ENCODE data around the gene ATP5F1A. TPM values are rescaled to one million over a fixed set of nuclear protein-coding genes. Genes with fewer than 3 reads are reported as not detected.
A peak's percentile ranks its signal among the peaks of the same experiment; 100 is the strongest.

ATP5F1A gene
- total and polyA plus RNA-seq, 2 experiments from 2014 or later: 609 to 931 TPM

GRCh38 chr18:46113751-46114150, 15.7 kb upstream of the ATP5F1A start:
- no peak overlapping the region for H3K4me2 ChIP-seq
- no peaks in the 10 kb centered on the region for H4K20me1 ChIP-seq (ENCODE audit: insufficient read depth, poor library complexity, severe bottlenecking)
- H3K27ac ChIP-seq: peak overlapping the region; percentile 20
- H3K9me2 ChIP-seq (replicated peaks; ENCODE audit: insufficient read depth): no peaks in the 10 kb centered on the region
- H3K4me3 ChIP-seq: no peak overlapping the region
- WGBS (ENCODE audit: low lambda C conversion rate, missing lambda C conversion rate): 75% methylated on average over 1 of the region's 1 CpG
- no peaks in the 10 kb centered on the region for H3K4me1 ChIP-seq (ENCODE audit: insufficient read depth)
- no peak overlapping the region for H2AFZ ChIP-seq
- no peaks in the 10 kb centered on the region for H3K27me3 ChIP-seq
- DNase-seq (ENCODE audit: low spot score): no peak
- H3K36me3 ChIP-seq (replicated peaks; ENCODE audit: insufficient read depth, low read depth): no peaks in the 10 kb centered on the region
- no peaks in the 10 kb centered on the region for H3K9me3 ChIP-seq (ENCODE audit: low read depth)
- H3K79me2 ChIP-seq: peaks cover 8% of the 10 kb centered on the region
- TF ChIP-seq EZH2phosphoT487 (IDR thresholded peaks at IDR 0.05; ENCODE audit: low read depth, severe bottlenecking, unreplicated experiment) (no peak), CTCF (IDR thresholded peaks at IDR 0.05; ENCODE audit: poor library complexity) (no peak), EZH2 (IDR thresholded peaks at IDR 0.05; ENCODE audit: borderline replicate concordance) (no peak)

DNA sequence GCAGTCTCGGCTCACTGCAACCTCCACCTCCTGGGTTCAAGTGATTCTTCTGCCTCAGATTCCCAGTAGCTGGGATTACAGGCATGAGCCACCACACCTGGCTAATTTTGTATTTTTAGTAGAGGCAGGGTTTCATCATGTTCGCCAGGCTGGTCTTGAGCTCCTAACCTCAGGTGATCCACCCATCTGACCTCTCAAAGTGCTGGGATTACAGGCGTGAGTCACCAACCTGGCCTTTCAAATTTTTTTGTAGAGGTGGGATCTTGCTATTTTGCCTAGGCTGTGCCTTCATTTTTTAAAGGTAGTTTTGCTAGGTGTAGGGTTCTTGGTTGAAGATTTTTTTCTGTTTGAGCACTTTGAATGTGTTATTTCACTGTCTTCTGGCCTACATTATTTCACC, 12.3 kb upstream of the ATP5F1A start:
- H2AFZ ChIP-seq: no peak overlapping the region
- no peaks in the 10 kb centered on the region for H3K36me3 ChIP-seq (replicated peaks; ENCODE audit: insufficient read depth, low read depth)
- no peaks in the 10 kb centered on the region for H3K9me2 ChIP-seq (replicated peaks; ENCODE audit: insufficient read depth)
- no peak overlapping the region for H3K4me2 ChIP-seq
- peaks cover 5% of the 10 kb centered on the region for H3K4me1 ChIP-seq (ENCODE audit: insufficient read depth)
- no peak overlapping the region for H3K4me3 ChIP-seq
- H3K9me3 ChIP-seq (ENCODE audit: low read depth): no peaks in the 10 kb centered on the region
- H3K79me2 ChIP-seq: peaks cover 29% of the 10 kb centered on the region
- DNase-seq (ENCODE audit: low spot score): no peak
- H4K20me1 ChIP-seq (ENCODE audit: insufficient read depth, poor library complexity, severe bottlenecking): no peaks in the 10 kb centered on the region
- WGBS (ENCODE audit: low lambda C conversion rate, missing lambda C conversion rate): 98% methylated on average over 3 of the region's 3 CpGs
- TF ChIP-seq EZH2phosphoT487 (IDR thresholded peaks at IDR 0.05; ENCODE audit: low read depth, severe bottlenecking, unreplicated experiment) (no peak), CTCF (IDR thresholded peaks at IDR 0.05; ENCODE audit: poor library complexity) (no peak), EZH2 (IDR thresholded peaks at IDR 0.05; ENCODE audit: borderline replicate concordance) (no peak)
- H3K27me3 ChIP-seq: no peaks in the 10 kb centered on the region
- H3K27ac ChIP-seq: no peak overlapping the region

DNA sequence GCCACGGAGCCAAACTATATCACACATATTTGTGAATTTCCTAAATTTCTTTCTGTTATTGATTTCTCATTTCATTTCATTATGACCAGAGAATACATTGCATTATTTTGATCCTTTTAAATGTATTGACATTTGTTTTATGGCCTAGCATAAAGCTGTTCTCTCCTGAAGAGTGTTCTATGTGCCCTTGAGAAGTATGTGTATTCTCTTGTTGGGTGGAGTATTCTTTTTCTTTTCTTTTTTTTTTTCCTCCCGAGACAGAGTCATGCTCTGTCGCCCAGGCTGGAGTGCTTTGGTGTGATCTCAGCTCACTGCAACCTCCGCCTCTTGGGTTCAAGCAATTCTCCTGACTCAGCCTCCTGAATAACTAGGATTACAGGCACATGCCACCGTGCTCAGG, 11.3 kb upstream of the ATP5F1A start:
- no peak for DNase-seq (ENCODE audit: low spot score)
- Histone ChIP-seq H3K4me1 (ENCODE audit: insufficient read depth) (peaks cover 5% of the 10 kb centered on the region), H3K4me3 (no peak overlapping the region), H3K27ac (no peak overlapping the region), H3K9me2 (replicated peaks; ENCODE audit: insufficient read depth) (no peaks in the 10 kb centered on the region), H3K4me2 (no peak overlapping the region), H4K20me1 (ENCODE audit: insufficient read depth, poor library complexity, severe bottlenecking) (no peaks in the 10 kb centered on the region), H3K27me3 (no peaks in the 10 kb centered on the region), H3K36me3 (replicated peaks; ENCODE audit: insufficient read depth, low read depth) (no peaks in the 10 kb centered on the region), H3K79me2 (peaks cover 35% of the 10 kb centered on the region), H3K9me3 (ENCODE audit: low read depth) (no peaks in the 10 kb centered on the region), H2AFZ (no peak overlapping the region)
- TF ChIP-seq CTCF (IDR thresholded peaks at IDR 0.05; ENCODE audit: poor library complexity) (no peak), EZH2phosphoT487 (IDR thresholded peaks at IDR 0.05; ENCODE audit: low read depth, severe bottlenecking, unreplicated experiment) (no peak), EZH2 (IDR thresholded peaks at IDR 0.05; ENCODE audit: borderline replicate concordance) (no peak)
- WGBS (ENCODE audit: low lambda C conversion rate, missing lambda C conversion rate): 96% methylated on average over 5 of the region's 5 CpGs
